Measurements from ENCODE around the gene VPS13D.

DNA sequence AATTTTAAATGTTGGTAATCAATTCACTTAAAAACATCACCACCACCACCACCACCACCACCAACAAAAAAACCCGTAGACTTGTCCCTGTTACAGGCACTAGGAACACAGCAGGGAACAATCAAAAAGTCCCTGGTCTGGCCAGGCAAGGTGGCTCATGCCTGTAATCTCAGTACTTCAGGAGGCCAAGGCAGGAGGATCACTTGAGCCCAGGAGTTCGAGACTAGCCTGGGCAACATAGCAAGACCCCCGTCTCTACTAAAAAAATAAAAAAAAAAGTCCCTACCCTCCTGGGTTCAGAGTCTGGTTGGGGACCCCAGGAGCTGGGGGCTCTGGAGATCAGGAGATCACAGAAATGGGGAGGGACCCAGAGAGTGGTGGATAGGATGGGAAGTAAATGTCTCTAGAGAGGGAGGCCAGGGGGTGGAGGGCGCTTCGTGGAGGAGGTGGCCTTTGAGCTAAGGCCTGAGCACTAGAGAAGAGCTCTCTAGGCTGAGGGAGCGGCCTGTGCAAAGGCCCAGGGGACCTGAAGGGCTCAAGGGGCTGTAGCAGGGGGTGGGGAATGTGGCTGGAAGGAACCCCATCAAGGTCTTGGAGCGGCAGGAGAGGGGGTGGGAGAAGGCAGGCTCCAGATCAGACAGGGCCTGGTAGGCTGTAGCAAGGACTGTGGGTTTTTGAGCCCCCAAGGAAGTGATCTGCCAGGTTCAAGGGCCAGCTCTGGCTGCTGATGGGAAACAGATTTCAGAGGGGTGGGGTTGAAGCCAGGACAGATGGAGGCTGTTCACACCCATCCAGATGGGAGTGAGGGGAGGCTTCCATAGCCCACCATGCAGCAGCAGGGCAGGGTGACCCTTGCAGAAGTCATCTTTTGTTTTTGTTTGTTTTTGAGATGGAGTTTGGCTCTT, 24.8 kb upstream of the VPS13D start:
- TF ChIP-seq EZH2 (IDR thresholded peaks at IDR 0.05; ENCODE audit: borderline replicate concordance, low read depth, low read length, severe bottlenecking) (no peak), POLR2A (IDR thresholded peaks at IDR 0.05; ENCODE audit: low read depth, low read length) (no peak), POLR2AphosphoS5 (IDR thresholded peaks at IDR 0.05; ENCODE audit: insufficient read depth, low read depth, low read length) (no peak), GATA2 (IDR thresholded peaks at IDR 0.05; ENCODE audit: insufficient read depth, insufficient read length, low read depth, low read length) (no peak)
- TF ChIP-seq, protein P1, sequence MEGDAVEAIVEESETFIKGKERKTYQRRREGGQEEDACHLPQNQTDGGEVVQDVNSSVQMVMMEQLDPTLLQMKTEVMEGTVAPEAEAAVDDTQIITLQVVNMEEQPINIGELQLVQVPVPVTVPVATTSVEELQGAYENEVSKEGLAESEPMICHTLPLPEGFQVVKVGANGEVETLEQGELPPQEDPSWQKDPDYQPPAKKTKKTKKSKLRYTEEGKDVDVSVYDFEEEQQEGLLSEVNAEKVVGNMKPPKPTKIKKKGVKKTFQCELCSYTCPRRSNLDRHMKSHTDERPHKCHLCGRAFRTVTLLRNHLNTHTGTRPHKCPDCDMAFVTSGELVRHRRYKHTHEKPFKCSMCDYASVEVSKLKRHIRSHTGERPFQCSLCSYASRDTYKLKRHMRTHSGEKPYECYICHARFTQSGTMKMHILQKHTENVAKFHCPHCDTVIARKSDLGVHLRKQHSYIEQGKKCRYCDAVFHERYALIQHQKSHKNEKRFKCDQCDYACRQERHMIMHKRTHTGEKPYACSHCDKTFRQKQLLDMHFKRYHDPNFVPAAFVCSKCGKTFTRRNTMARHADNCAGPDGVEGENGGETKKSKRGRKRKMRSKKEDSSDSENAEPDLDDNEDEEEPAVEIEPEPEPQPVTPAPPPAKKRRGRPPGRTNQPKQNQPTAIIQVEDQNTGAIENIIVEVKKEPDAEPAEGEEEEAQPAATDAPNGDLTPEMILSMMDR (IDR thresholded peaks at IDR 0.05; ENCODE audit: extremely low read depth in 1 of 2, insufficient read depth in 1 of 2, low read depth in 1 of 2, low read length in 2 of 2): no peak
- TF ChIP-seq, protein P2, sequence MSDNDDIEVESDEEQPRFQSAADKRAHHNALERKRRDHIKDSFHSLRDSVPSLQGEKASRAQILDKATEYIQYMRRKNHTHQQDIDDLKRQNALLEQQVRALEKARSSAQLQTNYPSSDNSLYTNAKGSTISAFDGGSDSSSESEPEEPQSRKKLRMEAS (IDR thresholded peaks at IDR 0.05; ENCODE audit: insufficient read depth, insufficient read length): no peak

All from endothelial cell of umbilical vein (primary cell).